Heart right ventricle (tissue), 16 donors: ENCODE results near the gene RAB31. TPM values are rescaled to one million over a fixed set of nuclear protein-coding genes. Genes with fewer than 3 reads are reported as not detected.

ENCODE experiments used
- ATAC-seq, 8 donors: fragments of 200-7000 bp; cut with Tn5 transposase; one replicate each; pipeline ENCODE4 v1.9.1; 2020; ENCODE audit warnings: mild to moderate bottlenecking in 8 of 8, moderate library complexity in 8 of 8, moderate number of reproducible peaks in 1 of 8
- DNase-seq, 2 donors: peaks; one replicate each; pipeline ENCODE4 v3.0.0-alpha.2; 2020
- H3K27ac ChIP-seq, 10 donors: fragments of 200-600 bp; sonication (generic) in 2 of 10; one replicate each; pipeline versions ENCODE4 v1.5.0 to v1.8.0; 2020 to 2022; ENCODE audit warnings: mild to moderate bottlenecking in 3 of 10
- H3K27me3 ChIP-seq, 7 donors: fragments of 200-600 bp; one replicate each; pipeline ENCODE4 v1.8.0; 2021 to 2022; ENCODE audit warnings: mild to moderate bottlenecking in 2 of 7
- H3K36me3 ChIP-seq, 9 donors: fragments of 200-600 bp; sonication (generic) in 1 of 9; one replicate each; pipeline versions ENCODE4 v1.5.0 to v1.8.0; 2020 to 2022; ENCODE audit warnings: mild to moderate bottlenecking in 2 of 9
- H3K4me1 ChIP-seq, 9 donors: fragments of 200-600 bp; sonication (generic) in 1 of 9; one replicate each; pipeline versions ENCODE4 v1.5.0 to v1.8.0; 2020 to 2022; ENCODE audit warnings: mild to moderate bottlenecking in 4 of 9
- H3K4me3 ChIP-seq, 10 donors: fragments of 200-600 bp; sonication (generic) in 2 of 10; one replicate each; pipeline versions ENCODE4 v1.5.0 to v1.8.0; 2020 to 2022; ENCODE audit warnings: mild to moderate bottlenecking in 7 of 10, moderate library complexity in 2 of 10
- H3K9me3 ChIP-seq, 11 donors: fragments of 200-600 bp in 10 of 11; sonication (generic) in 2 of 11; one replicate each; pipeline versions ENCODE4 v1.5.0 to v1.8.0; 2013 to 2022; ENCODE audit warnings: mild to moderate bottlenecking in 2 of 11, control low read depth in 1 of 11, moderate library complexity in 1 of 11
- WGBS, 2 donors: extraction: QIAGEN DNeasy Blood & Tissue Kit; methylation state at CpG; one replicate each; pipeline ENCODE4 v1.1.7; 2013; ENCODE audit warnings: inconsistent platforms in 1 of 2; 5-methylcytosine and 5-hydroxymethylcytosine counted together
- intact Hi-C, 10 donors: fragments of 100-400 bp; cut with DNase I; formaldehyde crosslinking; loops; one replicate each; pipeline versions ENCODE4 v1.11.1 to v1.14.2; 2022
- polyA plus RNA-seq, 2 donors: library from polyadenylated mRNA; stranded (reverse); fragments of 200-250 nt; gene quantifications; one replicate each; pipeline ENCODE4 v1.2.3, GENCODE V29; 2013
- total RNA-seq, 10 donors: library from RNA; stranded (reverse); fragmentation: NEBNext Ultra II Directional in 3 of 10; extraction: Animal tissue kit (Norgen Biotek cat#: 25700) in 3 of 10; gene quantifications; one replicate each; pipeline versions ENCODE4 v1.2.1 to v1.2.4, GENCODE V29; 2021 to 2023
- TF ChIP-seq, protein P1 (sequence below), 9 donors: fragments of 200-600 bp; sonication (generic) in 2 of 9; IDR thresholded peaks; one replicate each; pipeline versions ENCODE4 v1.5.0 to v1.8.0; 2021 to 2022; ENCODE audit warnings: antibody characterized with exemption in 9 of 9, mild to moderate bottlenecking in 5 of 9, moderate library complexity in 1 of 9
- donor health status: Arrhythmogenic right ventricular cardiomyopathy.
- donor health status: ischemic (EF 13 %, LVEDD 7.1; RV severe dilation, severe dysfunction).
- donor health status: healthy with polysubstance abuse.
- donor health status: DM: no; HTN: yes; CAD: no.
- donor health status: DM: no; HTN: no; CAD: no.
- donor health status: ischemic (EF 25% LVEDD 6.9; RV normal size, moderate dysfunction).
- donor health status: ischemic (EF 25% LVEDD 5.7; RV mildly dilated, moderate dysfunction).
- donor health status: healthy.
- donor health status: DM: yes; HTN: yes; CAD: no.
- donor health status: Ischemic cardiomyopathy.
- donor health status: ischemic (EF 35%, LVEDD 5.7; RV mildly dilated, moderate dysfunction).
- donor health status: nonischemic (EF 11% LVEDD 7.7; RV severe dilation, severe dysfunction).
- donor health status: DM: yes; HTN: yes; CAD: no.
- donor health status: PGD.
- donor health status: ischemic (EF 29% LVEDD 5.4; RV normal size, mild dysfunction).
- donor health status: nonischemic (EF 23%, LVEDD 6.1; RV moderate dilation, normal function).

RAB31 gene
- total and polyA plus RNA-seq, 12 donors, result 4.5 to 47.8 (median 16.6) TPM

DNA sequence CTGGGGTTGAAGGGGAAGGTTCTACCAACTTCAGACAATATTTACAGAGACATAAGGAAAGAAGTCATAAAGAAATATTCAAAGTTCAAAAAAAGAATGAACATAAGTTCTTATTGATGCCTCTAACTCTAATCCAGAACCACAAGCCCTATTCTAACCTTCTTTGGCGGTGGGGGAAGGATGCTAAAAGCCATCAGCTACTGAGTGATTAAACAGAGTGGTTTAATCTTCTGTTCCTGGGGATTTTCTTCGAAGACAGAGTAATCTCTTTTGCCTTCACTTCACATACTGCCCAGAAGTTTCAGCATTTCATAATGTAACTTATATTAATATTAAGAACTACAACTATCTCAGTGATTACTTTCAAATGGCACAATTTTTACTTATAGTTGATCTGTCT, 126.5 kb downstream of the RAB31 start:
- DNase-seq, result no peak
- TF ChIP-seq, protein P1, sequence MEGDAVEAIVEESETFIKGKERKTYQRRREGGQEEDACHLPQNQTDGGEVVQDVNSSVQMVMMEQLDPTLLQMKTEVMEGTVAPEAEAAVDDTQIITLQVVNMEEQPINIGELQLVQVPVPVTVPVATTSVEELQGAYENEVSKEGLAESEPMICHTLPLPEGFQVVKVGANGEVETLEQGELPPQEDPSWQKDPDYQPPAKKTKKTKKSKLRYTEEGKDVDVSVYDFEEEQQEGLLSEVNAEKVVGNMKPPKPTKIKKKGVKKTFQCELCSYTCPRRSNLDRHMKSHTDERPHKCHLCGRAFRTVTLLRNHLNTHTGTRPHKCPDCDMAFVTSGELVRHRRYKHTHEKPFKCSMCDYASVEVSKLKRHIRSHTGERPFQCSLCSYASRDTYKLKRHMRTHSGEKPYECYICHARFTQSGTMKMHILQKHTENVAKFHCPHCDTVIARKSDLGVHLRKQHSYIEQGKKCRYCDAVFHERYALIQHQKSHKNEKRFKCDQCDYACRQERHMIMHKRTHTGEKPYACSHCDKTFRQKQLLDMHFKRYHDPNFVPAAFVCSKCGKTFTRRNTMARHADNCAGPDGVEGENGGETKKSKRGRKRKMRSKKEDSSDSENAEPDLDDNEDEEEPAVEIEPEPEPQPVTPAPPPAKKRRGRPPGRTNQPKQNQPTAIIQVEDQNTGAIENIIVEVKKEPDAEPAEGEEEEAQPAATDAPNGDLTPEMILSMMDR (IDR thresholded peaks at IDR 0.05), result no peak
- ATAC-seq, result no peak
- no peaks in the 10 kb centered on the region for H3K27me3 ChIP-seq
- intact Hi-C loops, result no loop called here
- no peak overlapping the region for H3K27ac ChIP-seq
- H3K4me3 ChIP-seq, result no peak overlapping the region
- H3K9me3 ChIP-seq, result no peaks in the 10 kb centered on the region
- WGBS, 2 donors, result 83 to 100% methylated on average over 2 of the region's 2 CpGs
- H3K4me1 ChIP-seq, result peaks cover 4 to 43% (median 20%) of the 10 kb centered on the region in 9 donors
- H3K36me3 ChIP-seq, result peaks cover 0 to 24% (median 0%) of the 10 kb centered on the region in 9 donors

DNA sequence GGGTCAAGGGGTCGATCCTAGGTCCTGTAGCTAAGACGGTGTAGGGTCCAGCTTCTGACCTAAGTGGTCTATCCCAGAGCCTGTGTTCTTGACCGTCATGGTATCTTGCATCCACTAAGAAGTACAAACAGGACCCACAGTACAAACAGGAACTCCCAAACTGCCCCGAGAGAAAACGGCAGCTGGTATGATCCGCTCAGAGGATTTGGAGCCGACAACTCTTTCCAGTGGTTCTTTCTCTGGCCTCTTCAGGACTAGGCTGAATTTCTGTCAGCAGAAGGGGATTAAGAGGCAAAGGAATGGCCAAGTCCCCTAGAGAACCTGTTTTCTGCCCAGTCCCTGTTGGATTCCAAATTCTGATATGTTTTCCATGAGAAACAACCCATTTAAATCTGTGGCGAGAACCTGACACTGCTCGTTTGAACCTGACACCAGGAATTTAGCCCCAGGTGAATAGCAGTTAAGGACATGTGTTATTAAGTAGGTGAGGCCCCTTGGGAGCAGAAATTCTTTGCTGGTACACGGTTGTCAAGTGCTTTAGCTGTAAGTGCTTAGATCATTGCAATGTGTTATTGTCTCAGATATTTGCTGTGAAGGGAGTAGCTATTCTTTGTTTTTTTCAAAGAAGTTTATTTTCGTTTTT, 127.1 kb downstream of the RAB31 start:
- Histone ChIP-seq H3K36me3 (peaks cover 0 to 29% (median 0%) of the 10 kb centered on the region in 9 donors), H3K27me3 (no peaks in the 10 kb centered on the region), H3K4me1 (peaks cover 4 to 44% (median 18%) of the 10 kb centered on the region in 9 donors), H3K9me3 (no peaks in the 10 kb centered on the region), H3K27ac (peak overlapping the region in 1 of 10 donors; percentile 5), H3K4me3 (no peak overlapping the region)
- intact Hi-C loops, result no loop called here
- ATAC-seq, result no peak
- TF ChIP-seq, protein P1 (IDR thresholded peaks at IDR 0.05), result no peak
- 65 to 70% methylated on average over 11 of the region's 11 CpGs for WGBS, 2 donors
- no peak for DNase-seq

DNA sequence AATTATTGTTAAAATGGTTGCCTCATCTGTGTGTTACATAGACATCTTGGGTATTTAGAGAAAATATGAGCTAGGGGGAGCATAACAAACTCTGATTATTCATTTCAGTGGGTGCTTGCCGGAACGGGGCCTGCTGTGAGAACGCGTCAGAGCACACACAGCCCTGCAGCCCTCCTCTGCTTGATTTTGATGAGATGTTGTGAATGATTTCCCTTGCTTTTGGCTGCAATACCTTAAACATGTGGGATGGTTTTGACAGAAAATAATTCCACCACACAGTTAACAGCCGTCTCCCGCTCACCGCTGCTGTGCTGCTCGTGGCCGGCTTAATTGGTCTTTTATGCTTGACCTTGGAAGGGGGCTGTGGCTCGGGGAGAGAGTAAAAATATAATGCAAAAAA, 127.7 kb downstream of the RAB31 start:
- ATAC-seq (no peak), DNase-seq (no peak)
- Histone ChIP-seq H3K27me3 (no peaks in the 10 kb centered on the region), H3K36me3 (peaks cover 0 to 29% (median 0%) of the 10 kb centered on the region in 9 donors), H3K9me3 (no peaks in the 10 kb centered on the region), H3K27ac (peak overlapping the region in 2 of 10 donors; percentile 3 to 5), H3K4me1 (peaks cover 4 to 44% (median 18%) of the 10 kb centered on the region in 9 donors), H3K4me3 (no peak overlapping the region)
- WGBS, 2 donors, result 73% methylated on average over 10 of the region's 10 CpGs
- TF ChIP-seq, protein P1 (IDR thresholded peaks at IDR 0.05), result no peak
- intact Hi-C loops, result no loop called here

DNA sequence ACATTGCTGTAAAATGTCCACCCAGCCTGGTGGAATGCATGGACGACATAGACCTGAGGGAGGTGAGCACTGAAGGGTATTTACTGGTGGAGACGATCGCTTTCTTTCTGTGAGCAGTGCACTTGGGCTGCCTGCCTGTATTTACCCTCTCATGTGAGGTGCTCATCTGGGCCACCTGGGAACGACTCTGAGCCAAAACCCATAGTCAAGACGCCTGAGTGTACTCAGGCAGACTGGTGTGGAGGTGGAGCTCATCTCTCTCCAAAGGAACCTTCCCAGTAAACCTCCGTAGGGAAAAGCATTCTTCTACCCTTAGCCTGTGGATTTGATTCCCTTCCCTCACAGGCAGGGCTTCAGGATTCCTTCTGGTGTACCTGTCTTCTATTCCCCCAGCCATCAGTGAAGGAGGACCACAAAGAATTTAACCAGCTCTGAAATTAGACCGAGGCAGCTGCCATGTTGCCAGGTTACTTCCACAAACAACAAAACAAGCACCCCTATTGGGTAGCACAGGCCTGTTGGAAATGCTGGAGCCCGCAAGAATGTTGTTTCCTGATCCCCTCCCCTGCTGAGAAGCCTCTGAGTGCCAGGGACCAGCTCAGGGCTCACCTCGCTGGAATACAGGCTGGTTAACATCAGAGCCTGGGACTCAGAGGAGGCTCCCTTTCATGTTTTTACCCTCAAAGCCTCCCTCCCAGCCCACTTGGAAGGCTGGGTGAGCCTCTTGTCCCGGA, 130.2 kb downstream of the RAB31 start:
- ATAC-seq, result peak; percentile 73 to 95 (median 84)
- WGBS, 2 donors, result 38 to 61% methylated on average over 10 of the region's 10 CpGs
- DNase-seq, result peak; percentile 37 to 55
- TF ChIP-seq, protein P1 (IDR thresholded peaks at IDR 0.05), result no peak
- Histone ChIP-seq H3K36me3 (peaks cover 0 to 19% (median 0%) of the 10 kb centered on the region in 9 donors), H3K4me3 (no peak overlapping the region), H3K4me1 (peaks cover 3 to 47% (median 18%) of the 10 kb centered on the region in 9 donors), H3K27ac (peak overlapping the region; percentile 43 to 84 (median 70)), H3K27me3 (no peaks in the 10 kb centered on the region), H3K9me3 (no peaks in the 10 kb centered on the region)
- intact Hi-C loops, result no loop called here
